GM18870 (cell line): ENCODE measurements around the gene SBNO2.
"Not testable (repeated sequence)": the region's sequence is repeated elsewhere in the genome, so short reads cannot be mapped to it uniquely, and the experiment has no call there.

Source experiments
- ATAC-seq: cut with Tn5 transposase; IDR thresholded peaks from one replicate; pipeline ENCODE4 v1.9.1; 2021; ENCODE audit warnings: moderate library complexity; ENCODE audit not compliant: unreplicated experiment

SBNO2 gene

GRCh38 chr19:1138121-1138520, 35.9 kb downstream of the SBNO2 start:
- no peak for ATAC-seq

GRCh38 chr19:1136621-1137317, 37.3 kb downstream of the SBNO2 start:
- ATAC-seq: no peak

GRCh38 chr19:1136201-1136600, 37.9 kb downstream of the SBNO2 start:
- no peak for ATAC-seq

- no peak for ATAC-seq
These were observed 38.6 kb downstream of the SBNO2 start for GRCh38 chr19:1135454-1135853.

- no peak for ATAC-seq
These were observed 39.6 kb downstream of the SBNO2 start for GRCh38 chr19:1134431-1134830.

- no peak for ATAC-seq
These were observed 40.6 kb downstream of the SBNO2 start for GRCh38 chr19:1133471-1133929.

- ATAC-seq: peak; percentile 11
These were observed 41.3 kb downstream of the SBNO2 start for GRCh38 chr19:1132552-1133383.

GRCh38 chr19:1131718-1132551, 42.1 kb downstream of the SBNO2 start:
- peak; percentile 34 for ATAC-seq

- ATAC-seq: no peak
These were observed 43.0 kb downstream of the SBNO2 start for GRCh38 chr19:1130771-1131717.

GRCh38 chr19:1129535-1129934, 44.5 kb downstream of the SBNO2 start:
- no peak for ATAC-seq

GRCh38 chr19:1129084-1129483, 45.0 kb downstream of the SBNO2 start:
- ATAC-seq: not testable (repeated sequence)

GRCh38 chr19:1128106-1128505, 46.0 kb downstream of the SBNO2 start:
- no peak for ATAC-seq

GRCh38 chr19:1126984-1127760, 46.9 kb downstream of the SBNO2 start:
- ATAC-seq: no peak

- no peak for ATAC-seq
These were observed 48.2 kb downstream of the SBNO2 start for GRCh38 chr19:1125601-1126467.

GRCh38 chr19:1123885-1124677, 50.0 kb downstream of the SBNO2 start:
- no peak for ATAC-seq

- no peak for ATAC-seq
These were observed 50.7 kb downstream of the SBNO2 start for GRCh38 chr19:1123381-1123780.

- ATAC-seq: no peak
These were observed 51.1 kb downstream of the SBNO2 start for GRCh38 chr19:1122972-1123363.
